SKM-1 (cell line): ENCODE measurements around the gene CNOT3.
"Not testable (repeated sequence)": the region's sequence is repeated elsewhere in the genome, so short reads cannot be mapped to it uniquely, and the experiment has no call there.

Source experiments
- DNase-seq: peaks from one replicate; lab custom pipeline; 2025; ENCODE audit not compliant: unreplicated experiment; lab: John Stamatoyannopoulos, UW

Gene CNOT3

GRCh38 chr19:54169149-54169740 lies 31.7 kb downstream of the CNOT3 start:
- no peak for DNase-seq

- DNase-seq = not testable (repeated sequence)
Measured at GRCh38 chr19:54171736-54172431, 34.3 kb downstream of the CNOT3 start.

- DNase-seq = no peak
Measured at GRCh38 chr19:54172471-54173358, 35.2 kb downstream of the CNOT3 start, which contains the start of gene TMC4. Gene TMC4 (minus strand): TSS chr19:54173160. CDS start chr19:54173117, 43 bp downstream.

GRCh38 chr19:54173359-54173699 lies 35.8 kb downstream of the CNOT3 start:
- no peak for DNase-seq

GRCh38 chr19:54173951-54174834 lies 36.6 kb downstream of the CNOT3 start:
- DNase-seq = no peak

- no peak for DNase-seq
Measured at GRCh38 chr19:54178581-54179261, 41.2 kb downstream of the CNOT3 start.

- no peak for DNase-seq
Measured at GRCh38 chr19:54179262-54179852, 41.8 kb downstream of the CNOT3 start.

- DNase-seq = no peak
Measured at GRCh38 chr19:54179921-54180461, 42.4 kb downstream of the CNOT3 start.

GRCh38 chr19:54180691-54181091 lies 43.1 kb downstream of the CNOT3 start:
- no peak for DNase-seq

- not testable (repeated sequence) for DNase-seq
Measured at GRCh38 chr19:54181894-54182293, 44.3 kb downstream of the CNOT3 start.

GRCh38 chr19:54183431-54183830 lies 45.9 kb downstream of the CNOT3 start:
- no peak for DNase-seq

GRCh38 chr19:54186351-54186750 lies 48.8 kb downstream of the CNOT3 start:
- DNase-seq = no peak

GRCh38 chr19:54186934-54187381 lies 49.4 kb downstream of the CNOT3 start:
- DNase-seq = no peak

GRCh38 chr19:54188215-54188871 lies 50.8 kb downstream of the CNOT3 start:
- DNase-seq = peak; percentile 37

- no peak for DNase-seq
Measured at GRCh38 chr19:54189145-54189734, 51.7 kb downstream of the CNOT3 start, which contains the start of gene MBOAT7. Gene MBOAT7 (minus strand): TSS chr19:54189580. CDS start chr19:54188508, 1,072 bp downstream.

GRCh38 chr19:54189735-54190502 lies 52.4 kb downstream of the CNOT3 start:
- DNase-seq = peak; percentile 90

GRCh38 chr19:54190503-54191010 lies 53.0 kb downstream of the CNOT3 start:
- peak; percentile 80 for DNase-seq
